Activated CD8-positive, alpha-beta memory T cell treated with anti-CD3 and anti-CD28 coated beads for 4 hours (primary cell): ENCODE results near the gene THADA.
"Not testable (repeated sequence)": the region's sequence is repeated elsewhere in the genome, so short reads cannot be mapped to it uniquely, and the experiment has no call there.

ENCODE experiments used
- DNase-seq, 2 donors: peaks; one replicate each; pipeline ENCODE4 v3.0.0-alpha.2; 2020; ENCODE audit warnings: low read depth in 2 of 2

THADA gene

DNA sequence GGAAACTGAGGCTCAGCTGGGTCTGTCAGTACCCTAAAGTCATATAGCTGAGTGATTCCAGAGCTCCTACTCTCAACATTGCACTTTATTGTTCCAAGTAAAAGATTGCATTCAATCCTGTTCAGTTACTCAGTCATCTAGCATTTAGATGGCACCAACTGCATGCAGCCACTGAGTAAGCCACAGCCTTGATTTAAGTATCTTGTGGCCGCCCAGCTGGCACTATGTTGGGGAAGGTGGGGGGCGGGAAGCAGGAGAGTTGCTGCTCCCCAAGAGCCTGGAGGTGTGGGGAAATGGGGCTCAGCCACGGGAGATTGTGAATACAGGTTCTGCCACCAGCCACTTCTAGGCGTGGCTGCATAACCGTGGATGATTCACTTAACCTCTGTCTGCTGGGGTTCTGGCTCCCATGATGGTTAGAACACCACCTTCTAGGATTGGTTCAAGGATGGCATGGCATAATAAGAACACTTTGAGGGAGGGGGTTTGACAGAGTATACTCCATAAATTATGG, 386.6 kb downstream of the THADA start:
- no peak for DNase-seq

DNA sequence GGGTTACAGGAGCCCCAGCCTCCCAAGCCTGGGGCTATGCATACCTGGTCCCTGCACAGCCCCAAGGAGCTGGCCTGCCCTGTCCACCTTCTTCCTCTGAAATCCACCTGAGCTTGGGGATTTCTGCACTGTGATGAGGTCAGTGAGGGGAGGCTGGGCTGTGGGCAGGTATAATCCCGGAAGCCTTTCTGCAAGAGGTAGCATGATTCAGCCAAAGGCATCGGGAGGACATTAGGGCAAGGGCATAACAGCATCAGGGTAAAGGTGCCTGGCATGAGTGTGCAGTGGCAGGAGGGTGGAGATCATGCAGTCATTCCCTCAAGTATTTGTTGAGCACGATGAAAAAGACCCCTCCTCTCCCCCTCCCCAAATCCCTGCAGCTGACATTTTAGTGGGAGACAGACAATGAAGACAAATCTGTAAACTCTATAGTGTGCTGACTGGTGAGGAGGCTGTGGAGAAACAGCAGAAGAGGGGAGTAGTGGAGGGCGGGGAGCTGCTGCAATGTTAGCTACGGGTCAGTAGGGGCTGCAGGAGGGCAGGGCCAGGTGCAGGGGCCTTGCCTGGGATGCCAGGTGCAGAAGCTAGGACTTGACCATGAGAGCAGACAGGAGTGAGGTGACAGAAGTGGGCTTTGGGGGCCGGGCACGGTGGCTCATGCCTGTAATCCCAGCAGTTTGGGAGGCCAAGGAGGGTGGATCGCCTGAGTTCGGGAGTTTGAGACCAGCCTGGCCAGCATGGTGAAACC, 388.1 kb downstream of the THADA start:
- DNase-seq: no peak

DNA sequence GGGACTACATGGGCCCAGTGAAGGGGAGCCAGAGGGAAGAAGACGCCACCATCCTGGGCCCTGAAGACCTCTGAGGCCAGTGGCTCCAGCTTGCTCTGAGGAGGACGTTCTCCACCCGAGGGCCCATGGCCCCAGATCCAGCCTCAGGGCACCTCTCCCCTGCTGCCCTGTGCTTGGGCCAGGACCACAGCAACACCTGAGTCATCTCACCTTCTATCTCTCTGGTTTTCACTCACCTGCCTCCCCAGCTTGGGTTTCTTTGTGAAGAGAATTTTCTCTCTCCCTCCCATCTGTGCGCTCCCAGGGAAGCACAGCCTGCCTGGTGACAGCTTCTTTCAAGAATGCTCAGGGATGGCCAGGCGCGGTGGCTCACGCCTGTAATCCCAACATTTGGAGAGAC, 389.2 kb downstream of the THADA start:
- no peak for DNase-seq

DNA sequence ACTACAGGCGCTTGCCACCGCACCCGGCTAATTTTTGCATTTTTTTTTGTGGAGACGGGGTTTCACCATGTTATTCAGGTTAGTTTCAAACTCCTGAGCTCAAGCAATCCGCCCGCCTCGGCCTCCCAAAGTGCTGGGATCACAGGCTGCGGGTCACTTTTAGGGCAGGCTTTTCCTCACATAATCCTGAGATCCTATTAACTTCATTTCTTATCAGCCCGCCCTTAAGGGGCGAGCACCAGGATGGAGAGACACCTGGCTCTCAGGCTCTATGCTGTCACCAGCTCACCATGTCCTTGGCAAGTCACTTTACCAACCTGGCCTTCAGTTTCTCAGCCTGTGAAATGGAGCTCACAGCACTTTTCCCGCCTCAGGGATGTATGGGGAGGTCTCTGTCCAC, 392.5 kb downstream of the THADA start:
- no peak for DNase-seq

DNA sequence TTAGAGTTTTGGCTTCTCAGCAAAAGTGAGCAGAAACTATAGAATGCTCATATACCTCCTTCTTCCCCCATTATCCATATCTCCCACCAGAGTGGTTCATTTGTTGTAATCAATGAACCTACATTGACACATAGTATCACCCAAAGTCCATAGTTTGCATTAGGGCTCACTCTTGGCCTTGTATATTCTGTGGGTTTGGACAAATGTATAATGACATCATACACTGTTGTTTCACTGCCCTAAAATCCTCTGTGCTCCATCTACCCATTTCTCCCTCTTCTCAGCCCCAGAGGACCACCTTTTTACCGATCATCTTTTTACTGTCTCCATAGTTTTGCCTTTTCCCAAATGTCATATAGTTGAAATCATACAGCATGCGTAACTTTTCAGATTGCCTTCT, 393.5 kb downstream of the THADA start:
- DNase-seq: no peak

DNA sequence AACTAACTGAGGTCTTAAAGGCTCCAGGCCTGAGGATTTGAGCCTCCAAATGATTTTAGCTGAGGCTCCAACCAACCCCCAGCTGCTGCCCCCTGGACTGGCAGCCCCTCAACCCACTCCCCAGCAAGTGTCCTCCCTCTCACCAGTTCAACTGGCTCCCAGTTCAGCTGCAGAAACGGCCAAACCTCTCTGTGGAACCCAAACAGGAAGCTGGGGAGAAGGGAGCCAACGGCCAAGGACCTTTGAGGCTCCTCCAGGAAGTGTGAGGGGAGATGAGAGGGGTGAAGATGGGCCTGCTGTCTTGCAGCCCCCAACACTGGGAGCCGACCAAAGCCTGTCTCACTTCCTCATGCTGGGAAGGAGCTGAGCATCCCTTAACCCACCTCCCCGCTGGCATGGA, 394.3 kb downstream of the THADA start:
- DNase-seq: no peak

DNA sequence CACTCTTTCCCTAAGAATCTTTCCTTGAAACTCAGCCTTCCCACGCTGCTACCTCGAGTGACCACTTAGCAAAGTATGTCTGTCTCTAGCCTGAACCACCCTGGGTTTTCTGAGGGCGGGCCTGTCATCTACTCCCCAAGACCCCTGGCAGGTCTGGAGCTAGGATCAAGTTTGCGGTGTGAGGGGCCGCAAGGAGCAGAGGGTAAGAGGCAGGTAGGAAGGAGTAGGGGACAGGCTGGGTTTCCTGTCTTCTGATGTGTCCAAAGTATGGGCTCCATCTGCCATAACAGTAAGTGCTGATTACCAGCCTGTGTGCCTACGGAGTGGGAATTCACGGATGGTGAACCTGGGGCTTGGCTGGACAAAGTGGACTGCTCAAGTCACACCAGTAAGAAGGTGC, 394.8 kb downstream of the THADA start:
- DNase-seq: no peak

DNA sequence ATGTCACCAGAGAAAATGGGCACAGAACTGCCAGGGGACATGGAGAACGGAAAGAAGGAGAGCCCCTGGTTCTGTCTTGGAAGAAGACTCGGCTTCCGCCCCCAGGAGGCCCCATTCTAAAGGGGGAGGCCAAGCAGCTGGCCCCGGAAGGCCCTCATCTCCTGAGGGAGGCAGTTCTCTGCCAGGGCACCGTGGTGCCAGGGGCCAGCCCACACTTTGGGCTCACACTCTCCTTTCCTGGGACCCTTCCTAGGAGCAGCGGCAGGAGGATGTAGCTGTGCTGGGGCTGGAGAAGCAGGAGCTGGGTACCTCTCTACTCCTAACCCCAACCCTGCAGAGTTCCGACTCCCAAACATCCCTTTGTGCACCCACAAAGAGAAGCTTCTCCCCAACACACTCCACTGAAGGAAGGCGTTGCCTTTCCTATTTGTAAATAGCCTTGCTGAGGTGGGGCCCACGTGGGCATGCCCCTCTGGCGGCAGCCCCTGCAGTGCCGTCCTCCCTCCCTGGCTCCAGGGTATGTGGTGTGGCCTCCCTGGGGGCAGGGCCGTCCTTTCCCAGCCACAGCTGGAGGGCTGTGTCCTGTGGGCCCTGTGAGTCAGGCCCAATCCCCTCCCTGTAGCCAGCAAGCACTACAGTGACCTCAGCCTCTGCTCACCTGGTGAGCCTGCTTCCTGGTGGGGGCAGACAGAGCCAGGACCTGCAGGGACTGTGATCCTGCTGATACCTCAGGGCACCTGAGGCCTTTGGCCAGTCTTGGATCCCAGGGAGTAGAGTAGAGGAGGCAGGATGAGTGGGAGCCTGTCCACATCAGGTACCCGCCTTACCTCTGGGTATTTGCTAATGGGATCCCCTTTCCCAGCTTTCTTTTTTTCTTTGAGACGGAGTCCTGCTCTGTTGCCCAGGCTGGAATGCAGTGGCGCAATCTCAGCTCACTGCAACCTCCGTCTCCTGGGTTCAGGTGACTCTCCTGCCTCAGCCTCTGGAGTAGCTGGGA, 396.0 kb downstream of the THADA start:
- DNase-seq: no peak

DNA sequence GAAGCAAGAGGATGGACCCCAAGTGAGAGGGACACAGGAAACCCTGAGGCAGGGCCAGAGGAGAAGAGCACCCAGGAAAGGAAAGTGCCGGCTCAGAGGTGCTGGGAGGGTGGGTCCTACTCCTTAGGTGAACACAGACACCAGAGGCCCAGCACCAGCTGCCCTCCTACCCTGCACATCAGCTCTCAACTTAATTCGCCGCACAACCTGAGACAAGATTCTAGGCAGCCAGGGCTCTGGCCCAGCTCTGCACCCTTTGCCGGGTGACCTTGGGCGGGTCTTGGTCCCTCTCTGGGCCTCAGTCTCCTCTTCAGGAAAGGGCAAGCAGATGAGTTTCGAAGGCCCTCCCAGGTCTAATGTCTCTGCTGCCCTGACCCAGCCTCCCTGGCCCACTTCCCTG, 397.6 kb downstream of the THADA start:
- DNase-seq: no peak

DNA sequence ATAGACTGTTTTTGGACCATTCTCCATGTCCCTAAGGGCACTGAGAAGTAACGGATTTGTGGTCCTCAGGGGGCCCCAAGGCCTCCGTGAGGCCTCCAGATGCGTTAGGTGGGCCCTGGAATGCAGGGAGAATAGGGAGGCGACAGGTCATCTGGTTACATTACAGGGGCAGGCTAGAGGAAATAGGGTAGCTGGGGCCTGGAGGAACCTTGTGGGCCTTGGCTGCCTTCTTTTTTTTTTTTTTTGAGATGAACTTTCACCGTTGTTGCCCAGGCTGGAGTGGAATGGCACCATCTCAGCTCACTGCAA, 398.3 kb downstream of the THADA start:
- DNase-seq: no peak

DNA sequence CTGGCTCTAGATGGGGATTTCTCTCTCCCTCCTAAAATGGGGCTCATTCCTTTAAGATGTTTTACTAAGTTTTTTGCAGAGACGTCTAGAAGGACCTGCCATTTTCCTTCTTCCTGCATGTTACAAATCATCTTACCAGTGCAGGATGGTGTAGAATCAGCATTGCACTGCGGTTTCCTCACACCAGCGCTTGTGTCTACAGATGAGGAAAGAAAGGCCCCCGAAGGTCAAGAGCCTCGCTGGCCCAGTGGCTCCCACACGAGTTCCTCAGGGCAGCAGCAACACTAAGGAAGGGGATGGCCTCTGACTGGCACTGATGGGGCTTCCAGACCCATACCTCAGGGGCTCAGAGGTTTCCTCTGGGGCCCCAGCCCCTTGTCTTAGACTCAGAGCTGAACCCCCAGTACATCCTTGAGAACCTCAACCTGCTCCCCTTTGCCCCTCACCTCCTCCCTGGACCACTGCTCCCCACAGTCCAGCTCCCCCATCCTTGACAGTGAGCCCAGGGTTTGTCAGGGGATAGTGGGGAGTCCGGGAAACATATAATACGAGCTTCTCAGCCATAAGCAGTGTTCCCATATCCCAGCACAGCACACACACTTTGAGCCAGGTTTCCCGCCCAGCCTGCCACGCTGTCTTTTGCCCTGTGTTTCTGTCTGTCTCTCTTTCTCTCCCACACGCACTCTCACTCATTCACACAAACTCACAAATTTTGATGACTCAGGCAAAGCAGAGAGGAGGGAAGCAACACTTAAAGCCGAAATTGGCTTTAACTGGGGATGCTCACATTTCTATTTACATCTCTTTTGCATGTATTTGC, 398.9 kb downstream of the THADA start:
- no peak for DNase-seq

DNA sequence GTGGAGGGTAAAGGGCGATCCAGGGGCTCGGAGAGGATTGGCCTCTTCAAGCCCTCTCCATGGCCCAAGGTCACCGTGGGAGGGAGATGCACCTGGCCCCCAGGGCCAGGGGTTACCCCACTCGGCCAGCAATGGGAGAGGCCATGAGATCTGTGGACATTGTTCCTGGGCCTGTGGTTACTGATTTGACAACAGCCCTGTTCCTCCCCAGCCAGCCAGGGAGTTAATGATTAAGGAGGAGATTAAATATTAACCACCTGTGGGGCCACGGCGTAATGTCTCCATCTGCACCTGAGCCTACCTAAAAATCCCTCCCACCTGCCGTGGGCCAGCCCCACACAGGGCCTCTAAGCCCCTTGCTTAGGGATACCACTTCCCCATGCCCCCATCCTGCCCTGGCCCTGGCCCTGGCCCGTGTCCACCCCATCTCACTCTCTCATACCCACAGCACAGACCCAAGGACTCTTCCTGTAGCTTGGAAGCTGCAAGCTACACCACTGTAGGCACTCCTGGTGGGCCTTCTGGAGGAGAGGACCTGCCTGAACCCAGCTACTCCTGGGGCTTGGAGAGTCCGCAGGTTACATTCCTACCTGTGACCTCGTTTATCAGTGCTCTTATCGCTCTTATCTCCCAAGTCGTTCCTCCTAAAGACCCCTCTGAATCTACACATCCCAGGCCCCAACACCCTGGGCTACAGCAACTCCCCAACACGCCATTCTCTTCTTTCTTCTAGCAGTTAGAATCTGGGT, 401.5 kb downstream of the THADA start:
- DNase-seq: no peak

DNA sequence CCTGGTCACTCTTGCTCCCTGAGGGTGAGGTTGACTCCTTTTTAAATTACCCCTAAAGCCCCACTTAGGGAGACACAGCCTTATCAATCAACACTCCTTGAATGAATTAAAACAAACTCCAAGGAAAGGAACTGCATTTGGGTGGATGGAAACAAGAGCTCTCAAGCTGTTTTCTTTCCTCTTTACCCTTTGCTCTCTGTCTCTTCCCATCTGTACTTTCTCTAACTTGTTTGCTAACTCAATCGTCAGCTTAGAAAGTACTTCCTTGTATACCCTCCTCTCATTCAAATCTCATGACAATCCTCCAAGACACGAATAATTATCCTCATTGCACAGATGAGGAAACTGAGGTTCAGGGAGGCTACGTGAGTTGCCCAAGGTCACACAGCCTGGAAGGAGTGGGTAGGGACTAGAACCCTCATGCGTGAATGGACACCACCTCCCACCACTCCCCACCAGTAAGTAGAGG, 402.2 kb downstream of the THADA start:
- no peak for DNase-seq

DNA sequence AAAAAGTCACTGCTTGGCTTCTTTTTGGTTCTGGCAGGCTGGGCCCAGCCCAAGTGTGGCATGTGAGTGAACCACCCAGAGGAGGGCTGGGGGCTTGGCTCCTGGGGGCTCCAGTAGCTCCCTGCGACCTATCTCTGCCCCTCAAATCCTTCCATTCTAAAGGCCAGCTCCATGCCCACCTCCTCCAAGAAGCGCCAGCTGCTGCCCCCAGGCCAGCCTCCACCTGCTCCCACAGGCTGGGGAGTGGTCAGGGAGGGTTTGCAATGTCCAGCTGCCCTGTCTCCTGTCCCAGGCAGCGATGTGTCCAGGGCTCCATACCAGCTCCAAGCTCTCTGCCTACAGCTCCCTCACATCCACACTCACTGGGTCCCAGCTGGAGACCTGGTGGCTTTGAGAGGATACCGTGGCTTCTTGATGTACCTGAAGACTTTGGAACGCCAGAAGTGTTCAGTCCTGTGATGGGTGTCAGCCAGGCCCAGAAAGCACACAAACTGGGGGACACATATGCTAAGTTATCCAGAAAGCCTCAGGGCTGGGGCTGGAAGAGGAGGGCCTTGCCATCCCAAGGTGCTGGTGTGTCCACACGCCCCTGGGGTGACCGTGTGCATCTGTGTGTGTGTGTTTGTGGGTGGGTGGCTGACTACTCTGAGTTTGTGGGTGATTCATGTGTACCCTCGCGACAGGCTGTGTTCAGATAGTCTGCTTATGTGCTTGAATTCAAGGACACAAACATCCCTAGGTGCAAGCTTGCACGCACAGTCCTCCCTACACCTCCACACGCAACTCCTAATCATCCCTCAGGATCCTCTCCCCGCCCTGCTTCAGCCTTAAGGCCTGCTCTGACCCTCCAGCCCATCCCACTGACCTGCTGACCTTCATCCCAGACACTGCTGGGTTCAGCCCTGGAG, 402.8 kb downstream of the THADA start:
- DNase-seq: no peak

DNA sequence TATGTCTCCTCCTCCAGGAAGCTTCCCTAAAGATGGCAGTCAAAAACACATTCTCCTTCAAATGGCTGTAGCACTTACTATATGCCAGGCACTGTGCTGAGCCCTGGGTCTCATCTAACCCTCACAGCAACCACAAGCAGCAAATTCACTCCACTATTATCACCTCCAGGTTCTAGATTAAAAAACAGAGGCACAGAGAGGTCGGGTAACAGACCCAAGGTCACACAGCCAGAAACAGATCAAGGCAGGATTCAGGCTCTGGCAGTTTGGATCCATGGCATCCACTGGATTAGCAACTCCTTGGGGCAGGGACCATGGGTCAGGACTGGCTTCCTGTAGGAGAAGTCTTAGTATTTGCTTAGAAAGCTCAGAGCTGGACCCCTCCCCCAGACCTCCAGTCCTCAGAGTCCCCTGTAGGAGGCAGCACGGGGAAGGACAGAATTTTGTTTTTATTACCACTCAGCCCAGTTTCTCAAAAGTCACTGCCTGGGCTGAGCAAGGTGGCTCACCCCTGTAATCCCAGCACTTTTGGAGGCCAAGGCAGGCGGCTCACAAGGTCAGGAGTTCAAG, 403.8 kb downstream of the THADA start:
- no peak for DNase-seq

DNA sequence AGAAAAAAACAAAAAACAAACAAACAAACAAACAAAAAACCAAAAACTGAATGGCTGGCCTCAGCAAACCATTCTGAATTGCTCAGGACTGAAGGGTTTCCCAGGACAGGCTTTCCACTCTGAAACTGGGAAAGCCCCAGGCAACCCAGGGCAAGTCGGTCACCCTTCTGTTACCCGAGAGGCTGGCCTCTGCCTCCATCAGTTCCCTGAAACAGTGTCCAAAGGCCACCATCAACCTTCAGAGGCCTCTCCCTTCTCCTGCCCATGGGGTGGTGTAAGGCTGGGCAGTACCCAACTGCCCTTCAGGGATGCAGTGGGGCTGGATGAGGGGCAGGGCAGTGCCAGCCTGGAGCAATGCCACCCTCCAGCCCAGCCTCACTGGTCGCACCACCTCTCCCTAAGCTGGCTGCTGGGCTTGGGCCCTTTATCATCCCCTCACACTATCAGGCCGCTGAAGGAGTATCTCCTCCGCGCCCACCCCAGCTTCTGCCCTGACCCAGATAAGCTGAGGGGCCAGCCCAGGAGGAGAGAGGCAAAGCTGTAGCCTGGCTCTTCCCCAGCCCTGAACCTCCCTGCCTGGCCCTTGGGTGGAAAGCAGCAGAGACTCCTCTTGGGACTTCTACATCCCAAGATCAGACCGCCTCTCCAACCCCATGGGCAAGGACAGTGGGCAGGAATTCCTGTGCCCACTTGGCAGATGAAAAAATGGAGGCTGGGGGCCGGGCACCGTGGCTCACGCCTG, 405.4 kb downstream of the THADA start:
- no peak for DNase-seq

DNA sequence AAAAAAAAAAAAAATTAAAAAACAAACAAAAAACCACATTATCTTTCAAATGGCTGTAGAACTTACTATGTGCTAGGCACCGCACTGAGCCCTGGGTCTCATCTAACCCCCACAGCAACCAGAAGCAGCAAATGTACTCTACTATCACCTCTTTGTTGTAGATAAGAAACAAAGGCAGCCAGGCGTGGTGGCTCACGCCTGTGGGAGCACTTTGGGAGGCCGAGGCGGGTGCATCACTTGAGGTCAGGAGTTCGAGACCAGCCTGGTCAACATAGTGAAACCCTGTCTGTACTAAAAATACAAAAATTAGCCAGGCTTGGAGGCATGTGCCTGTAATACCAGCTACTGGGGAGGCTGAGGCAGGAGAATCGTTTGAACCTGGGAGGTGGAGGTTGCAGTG, 406.0 kb downstream of the THADA start:
- not testable (repeated sequence) for DNase-seq

DNA sequence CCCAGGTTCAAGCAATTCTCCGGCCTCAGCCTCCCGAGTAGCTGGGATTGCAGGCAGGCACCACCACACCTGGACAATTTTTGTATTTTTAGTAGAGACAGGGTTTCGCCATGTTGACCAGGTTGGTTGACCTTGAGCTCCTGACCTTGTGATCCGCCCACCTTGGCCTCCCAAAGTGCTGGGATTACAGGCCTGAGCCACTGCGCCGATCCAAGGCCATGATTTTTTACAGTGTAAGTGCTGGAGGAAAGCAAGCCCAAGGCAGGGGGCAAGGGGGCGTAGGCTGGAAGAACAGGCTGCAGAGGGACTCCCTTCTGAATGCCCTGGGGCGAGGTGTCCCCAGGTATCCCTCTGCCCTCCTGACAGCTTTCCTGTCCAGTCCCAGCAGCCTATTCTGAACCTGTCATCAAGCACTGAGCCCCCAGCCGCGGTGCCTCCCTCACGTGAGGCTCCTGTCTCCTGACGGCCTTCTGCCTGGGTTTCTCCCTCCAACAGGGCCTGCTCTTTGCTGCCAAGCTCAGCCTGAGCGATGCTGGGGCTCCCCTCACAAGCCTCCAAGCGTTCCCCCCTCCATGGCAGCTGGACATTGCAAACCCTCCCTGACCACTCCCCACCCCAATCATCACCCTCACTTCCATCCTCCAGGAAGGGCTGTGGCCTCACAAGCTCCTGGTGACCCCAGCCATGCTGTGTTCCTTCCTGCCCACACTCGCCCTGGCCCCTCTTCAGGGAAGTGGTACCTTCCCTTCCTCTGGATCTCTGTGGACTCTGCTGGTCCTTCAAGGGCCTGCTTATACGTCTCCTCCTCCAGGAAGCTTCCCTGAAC, 407.1 kb downstream of the THADA start:
- DNase-seq: no peak
